ENCODE measurements around the gene LPCAT2.
"Not testable (repeated sequence)": the region's sequence is repeated elsewhere in the genome, so short reads cannot be mapped to it uniquely, and the experiment has no call there.

The LPCAT2 gene

GRCh38 chr16:55613613-55614335, 104.9 kb downstream of the LPCAT2 start:
- no peak for DNase-seq

- no peak for DNase-seq
These were observed 106.2 kb downstream of the LPCAT2 start for GRCh38 chr16:55615071-55615470.

DNA sequence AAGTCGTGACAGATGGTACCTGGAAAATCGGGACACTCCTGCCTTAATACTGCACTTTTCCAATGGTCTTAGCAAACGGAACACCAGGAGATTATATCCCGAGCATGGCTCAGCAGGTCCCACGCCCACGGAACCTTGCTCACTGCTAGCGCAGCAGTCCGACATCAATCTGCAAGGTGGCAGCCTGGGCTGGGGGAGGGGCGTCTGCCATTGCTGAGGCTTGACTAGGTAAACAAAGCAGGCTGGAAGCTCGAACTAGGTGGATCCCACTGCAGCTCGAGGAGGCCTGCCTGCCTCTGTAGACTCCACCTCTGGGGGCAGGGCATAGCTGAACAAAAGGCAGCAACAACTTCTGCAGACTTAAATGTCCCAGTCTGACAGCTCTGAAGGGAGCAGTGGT, 106.8 kb downstream of the LPCAT2 start:
- not testable (repeated sequence) for DNase-seq

GRCh38 chr16:55621771-55622170, 112.9 kb downstream of the LPCAT2 start:
- no peak for DNase-seq

DNA sequence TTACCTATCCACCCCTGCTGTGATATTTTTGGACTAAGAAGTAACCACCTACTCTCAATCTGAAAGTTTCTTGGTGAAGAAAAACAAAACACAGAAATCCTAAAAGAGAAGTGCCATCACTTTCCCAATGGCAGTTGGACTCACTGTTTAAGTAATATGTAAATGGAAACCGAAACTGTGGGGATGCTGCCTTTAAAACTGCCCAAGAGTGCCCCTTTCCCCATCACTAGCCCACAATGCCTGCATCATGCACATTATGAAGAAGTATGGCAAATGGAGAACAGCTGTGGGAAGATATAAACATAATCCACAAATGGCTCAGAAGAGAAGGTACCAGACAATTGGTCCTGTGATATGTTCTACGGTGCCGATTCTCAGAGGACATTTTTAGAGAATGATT, 113.4 kb downstream of the LPCAT2 start:
- peak; percentile 37 to 43 for DNase-seq

DNA sequence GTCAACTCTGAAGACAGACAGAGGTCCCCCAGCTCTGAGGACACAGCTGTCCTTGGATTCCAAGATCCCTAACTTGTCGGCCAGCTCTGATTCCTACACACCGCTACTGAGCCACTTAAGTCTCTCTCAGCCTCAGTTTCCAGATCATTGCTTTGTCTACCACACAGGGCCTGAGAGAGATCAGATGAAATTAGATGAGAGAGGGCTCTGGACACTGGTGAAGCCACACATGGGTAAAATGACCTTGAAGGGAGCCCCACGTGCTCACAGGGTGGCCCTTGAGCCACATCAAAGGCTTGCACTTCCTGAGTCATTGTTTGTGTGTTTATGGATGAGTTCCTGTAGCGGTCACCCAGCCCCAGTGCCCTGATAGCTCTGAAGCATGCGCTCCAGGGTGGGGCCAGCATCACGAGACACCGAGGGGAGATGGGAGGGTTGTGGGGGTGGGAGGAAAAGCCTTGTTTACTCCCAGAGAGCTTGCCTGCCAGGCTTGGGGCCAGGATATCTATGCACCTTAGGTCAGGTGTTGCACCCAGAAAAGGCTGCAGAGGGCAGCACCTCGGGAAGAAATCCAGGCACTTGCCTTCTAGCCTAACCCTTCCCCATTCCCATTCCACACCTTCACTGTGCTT, 114.2 kb downstream of the LPCAT2 start:
- DNase-seq, result no peak

DNA sequence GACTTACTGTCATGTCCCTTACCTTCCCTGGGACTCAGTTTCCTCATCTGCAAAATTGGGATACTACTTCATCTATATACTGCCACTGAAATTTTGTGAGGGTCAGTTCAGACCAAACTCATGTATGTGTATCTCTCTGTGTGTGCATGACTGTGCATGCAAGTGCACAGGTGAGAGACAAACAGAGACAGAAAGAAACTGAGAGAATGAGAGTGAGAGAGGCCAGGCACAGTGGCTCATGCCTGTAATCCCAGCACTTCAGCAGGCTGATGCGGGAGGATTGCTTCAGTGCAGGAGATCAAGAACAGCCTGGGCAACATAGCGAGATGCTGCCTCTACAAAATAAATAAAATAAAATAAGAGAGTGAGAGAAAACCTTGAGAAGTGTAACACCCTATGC, 114.8 kb downstream of the LPCAT2 start:
- DNase-seq, result no peak

DNA sequence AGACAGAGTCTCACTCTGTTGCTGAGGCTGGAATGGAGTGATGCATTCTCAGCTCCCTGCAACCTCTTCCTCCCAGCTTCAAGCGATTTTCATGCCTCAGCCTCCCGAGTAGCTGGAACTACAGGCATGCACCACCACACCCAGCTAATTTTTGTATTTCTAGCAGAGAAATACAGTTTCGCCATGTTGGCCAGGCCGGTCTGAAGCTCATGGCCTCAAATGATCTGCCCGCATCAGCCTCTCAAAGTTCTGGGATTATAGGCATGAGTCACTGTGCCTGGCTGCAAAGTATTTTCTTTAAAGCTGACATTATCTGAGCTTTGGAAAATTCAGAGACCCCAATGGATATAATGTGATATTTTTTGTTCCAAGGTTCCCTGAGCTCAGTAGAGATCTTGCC, 115.8 kb downstream of the LPCAT2 start:
- no peak for DNase-seq

GRCh38 chr16:55625843-55626242, 117.0 kb downstream of the LPCAT2 start:
- DNase-seq, result no peak

- DNase-seq, result no peak
These were observed 119.6 kb downstream of the LPCAT2 start for GRCh38 chr16:55628306-55628968.

DNA sequence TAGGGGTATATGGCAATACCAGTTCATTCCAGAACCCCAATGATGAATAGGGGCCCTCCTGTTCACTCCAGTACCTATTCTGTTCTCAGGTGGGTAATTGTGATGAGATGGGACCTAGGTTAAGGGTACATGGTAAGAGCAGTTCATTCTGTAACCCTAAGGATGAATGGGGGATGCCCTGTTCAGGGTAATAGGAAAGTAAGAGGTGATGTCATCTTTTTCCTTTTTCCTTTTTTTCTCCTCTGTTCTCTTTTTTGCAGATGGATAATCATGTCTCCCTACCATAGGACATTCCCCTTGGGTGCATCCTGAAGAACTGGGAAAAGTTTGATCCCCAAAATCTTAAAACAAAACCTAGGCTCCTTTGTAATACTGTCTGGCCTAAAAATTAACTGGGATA, 121.9 kb downstream of the LPCAT2 start:
- no peak for DNase-seq

- no peak for DNase-seq
These were observed 123.4 kb downstream of the LPCAT2 start for GRCh38 chr16:55632259-55632658.

DNA sequence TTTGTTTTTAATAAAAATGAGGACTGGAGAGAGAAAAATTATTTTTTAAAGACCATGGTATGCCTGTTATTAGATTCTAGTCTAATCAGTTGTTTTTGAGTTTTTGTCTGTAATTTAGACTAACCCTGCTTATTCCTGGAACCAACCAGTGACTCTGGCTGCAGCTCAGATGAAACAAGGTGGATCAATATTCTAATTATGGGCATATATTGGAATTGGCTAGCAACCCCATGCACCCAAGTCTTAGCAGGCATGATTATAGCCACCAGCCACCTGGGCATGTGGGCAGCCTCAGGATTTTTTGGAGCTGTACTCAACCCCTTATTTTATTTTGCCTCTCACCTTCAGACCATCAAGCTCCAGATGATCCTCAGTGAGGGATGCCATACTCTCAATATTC, 125.3 kb downstream of the LPCAT2 start:
- DNase-seq, result no peak
